HG03378 (cell line): ENCODE measurements around the gene EIF1AX.
A peak's percentile ranks its signal among the peaks of the same experiment; 100 is the strongest.
"Not testable (repeated sequence)": the region's sequence is repeated elsewhere in the genome, so short reads cannot be mapped to it uniquely, and the experiment has no call there.

Source experiments
- ATAC-seq: cut with Tn5 transposase; IDR thresholded peaks from one replicate; pipeline ENCODE4 v1.9.1; 2021; ENCODE audit warnings: mild to moderate bottlenecking, moderate library complexity; ENCODE audit not compliant: unreplicated experiment

The EIF1AX gene

GRCh38 chrX:20141281-20142220, at the start of gene EIF1AX:
Gene EIF1AX, minus strand, starts transcription at chrX:20141838. Its CDS starts 198 bp downstream, at chrX:20141640.
- ATAC-seq = peak; percentile 98

GRCh38 chrX:20189171-20189570, 47.5 kb upstream of the EIF1AX start:
- no peak for ATAC-seq

GRCh38 chrX:20181598-20182329, 40.1 kb upstream of the EIF1AX start:
- ATAC-seq = no peak

- ATAC-seq = no peak
Measured at GRCh38 chrX:20177093-20177492, 35.5 kb upstream of the EIF1AX start.

GRCh38 chrX:20173856-20174255, 32.2 kb upstream of the EIF1AX start:
- no peak for ATAC-seq

GRCh38 chrX:20173313-20173712, 31.7 kb upstream of the EIF1AX start:
- no peak for ATAC-seq

GRCh38 chrX:20171887-20172286, 30.2 kb upstream of the EIF1AX start:
- ATAC-seq = no peak

- not testable (repeated sequence) for ATAC-seq
Measured at GRCh38 chrX:20162516-20162915, 20.9 kb upstream of the EIF1AX start.

- no peak for ATAC-seq
Measured at GRCh38 chrX:20159797-20160385, 18.3 kb upstream of the EIF1AX start.

- ATAC-seq = no peak
Measured at GRCh38 chrX:20151689-20152088, 10.1 kb upstream of the EIF1AX start.

GRCh38 chrX:20149326-20149725, 7.7 kb upstream of the EIF1AX start:
- no peak for ATAC-seq

GRCh38 chrX:20147561-20147960, 5.9 kb upstream of the EIF1AX start:
- no peak for ATAC-seq

GRCh38 chrX:20144491-20144890, 2.9 kb upstream of the EIF1AX start:
- no peak for ATAC-seq

- no peak for ATAC-seq
Measured at GRCh38 chrX:20143561-20143960, 1.9 kb upstream of the EIF1AX start.

- ATAC-seq = no peak
Measured at GRCh38 chrX:20143111-20143510, 1.5 kb upstream of the EIF1AX start.

- no peak for ATAC-seq
Measured at GRCh38 chrX:20140420-20140819, 1.2 kb downstream of the EIF1AX start.

- ATAC-seq = no peak
Measured at GRCh38 chrX:20139966-20140365, 1.7 kb downstream of the EIF1AX start.

- ATAC-seq = no peak
Measured at GRCh38 chrX:20135944-20136343, 5.7 kb downstream of the EIF1AX start.

GRCh38 chrX:20132666-20133065, 9.0 kb downstream of the EIF1AX start:
- no peak for ATAC-seq

- ATAC-seq = no peak
Measured at GRCh38 chrX:20130357-20130756, 11.3 kb downstream of the EIF1AX start.

- ATAC-seq = no peak
Measured at GRCh38 chrX:20129547-20129946, 12.1 kb downstream of the EIF1AX start.

- ATAC-seq = no peak
Measured at GRCh38 chrX:20128670-20129069, 13.0 kb downstream of the EIF1AX start.
